Esophagus muscularis mucosa (tissue), 3 donors: ENCODE results near the gene TTC34.

Source experiments
- CTCF ChIP-seq, 3 experiments: fragments of 200-600 bp in 2 of 3; fragments of 450-650 bp in 1 of 3; sonication (generic) in 2 of 3; IDR thresholded peaks; one replicate each; pipeline ENCODE4 v1.5.1; 2017 to 2019; ENCODE audit warnings: antibody characterized with exemption in 3 of 3, mild to moderate bottlenecking in 2 of 3, moderate library complexity in 1 of 3
- POLR2A ChIP-seq: fragments of 450-650 bp; IDR thresholded peaks from one replicate; pipeline ENCODE4 v1.6.1; 2017; ENCODE audit warnings: antibody characterized with exemption, moderate library complexity, mild to moderate bottlenecking, low read depth
- POLR2AphosphoS5 ChIP-seq, 2 donors: sonication (generic); formaldehyde crosslinking; IDR thresholded peaks; one replicate each; pipeline ENCODE4 v1.6.1; 2017; ENCODE audit warnings: antibody characterized with exemption in 2 of 2

DNA sequence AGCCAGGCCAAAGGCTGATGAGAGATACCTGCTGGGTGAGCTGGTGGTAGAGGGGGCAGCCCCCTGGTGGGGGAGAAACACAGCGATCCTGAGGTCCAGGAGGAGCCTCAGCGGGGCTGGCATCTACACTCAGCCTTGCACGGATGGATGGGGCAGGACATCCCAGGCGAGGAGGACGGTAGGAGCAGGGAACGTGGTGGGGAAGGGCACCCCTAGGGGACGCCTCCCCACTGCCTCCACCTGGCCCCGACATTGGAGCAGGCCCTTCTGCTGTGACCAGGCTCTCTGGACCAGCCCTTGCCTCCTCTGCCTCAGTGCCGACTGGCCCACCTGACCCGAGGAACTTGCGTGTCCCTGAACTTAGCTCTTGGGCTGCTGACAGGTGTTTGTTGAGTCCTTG is 162.3 kb downstream of the TTC34 start:
- no peak for TF ChIP-seq POLR2AphosphoS5 (IDR thresholded peaks at IDR 0.05)
- no peak for TF ChIP-seq CTCF (IDR thresholded peaks at IDR 0.05)
- TF ChIP-seq POLR2A = no peak
